A549 (cell line): ENCODE data around the gene PDE4C. TPM values are rescaled to one million over a fixed set of nuclear protein-coding genes. Genes with fewer than 3 reads are reported as not detected.

ENCODE experiments used
- ATAC-seq, 2 experiments: fragments of 200-7000 bp in 1 of 2; fragments of >200 bp in 1 of 2; cut with Nextera tagmentation in 1 of 2; cut with Tn5 transposase in 1 of 2; 3 replicates each; pipeline versions ENCODE4 v1.8.0 to v1.9.1; 2018 to 2020; ENCODE audit warnings: mild to moderate bottlenecking in 1 of 2, moderate library complexity in 1 of 2
- CTCF ChIA-PET: fragments of 300-600 bp; sonication (Branson Sonifier 250); formaldehyde crosslinking; extraction: SDS; loops from one replicate; lab custom pipeline; 2021; ENCODE audit warnings: antibody characterized with exemption, inconsistent platforms; lab: Yijun Ruan, JAX
- POLR2A ChIA-PET: fragments of 350-600 bp; formaldehyde crosslinking; extraction: SDS; loops from one replicate; lab custom pipeline; 2021; ENCODE audit warnings: antibody characterized with exemption, inconsistent platforms; lab: Yijun Ruan, JAX
- DNase-seq, 2 experiments: peaks; one replicate each; pipeline versions ENCODE4 v3.0.0 to v3.0.0-alpha.2; 2011 to 2016; ENCODE audit warnings: low read depth in 1 of 2, low spot score in 1 of 2
- FAIRE-seq: peaks from 2 replicates; lab custom pipeline; 2011; peaks lifted over from hg19 to GRCh38; lab: Jason Lieb, UNC
- H3K27ac ChIP-seq, 2 experiments: fragments of >200 bp; sonication (Bioruptor Twin); formaldehyde crosslinking; 3 replicates each; pipeline ENCODE4 v1.5.1; 2016 to 2017
- H3K4me1 ChIP-seq: fragments of >200 bp; sonication (Bioruptor Twin); formaldehyde crosslinking; 3 replicates; pipeline ENCODE4 v1.6.1; 2016
- H3K4me2 ChIP-seq: fragments of >200 bp; sonication (Bioruptor Twin); formaldehyde crosslinking; 3 replicates; pipeline ENCODE4 v1.6.1; 2016
- H3K4me3 ChIP-seq: fragments of >200 bp; sonication (Bioruptor Twin); formaldehyde crosslinking; 3 replicates; pipeline ENCODE4 v1.5.1; 2016
- H3K9me3 ChIP-seq: fragments of >200 bp; sonication (Bioruptor Twin); formaldehyde crosslinking; 3 replicates; pipeline ENCODE4 v1.6.1; 2016
- EHMT2 ChIP-seq: fragments of 200-600 bp; sonication (generic); IDR thresholded peaks from 2 replicates; pipeline ENCODE4 v1.6.1; 2016; ENCODE audit warnings: antibody characterized with exemption, low read depth, mild to moderate bottlenecking, moderate library complexity
- HES2 ChIP-seq: fragments of >200 bp; sonication (Bioruptor Twin); formaldehyde crosslinking; IDR thresholded peaks from 2 replicates; pipeline ENCODE4 v1.6.1; 2016
- HOXB13 ChIP-seq: fragments of 250-450 bp; sonication (Bioruptor Pico); IDR thresholded peaks from 2 replicates; pipeline ENCODE4 v1.5.0; 2020; ENCODE audit warnings: low read depth, mild to moderate bottlenecking, moderate library complexity
- HOXB5 ChIP-seq: fragments of 250-450 bp; sonication (Bioruptor Pico); IDR thresholded peaks from 2 replicates; pipeline ENCODE4 v1.5.0; 2020; ENCODE audit warnings: mild to moderate bottlenecking, moderate library complexity
- JUN ChIP-seq, 2 experiments: fragments of >200 bp; sonication (Bioruptor Twin); formaldehyde crosslinking; IDR thresholded peaks; 2 replicates in 1 of 2; 3 replicates in 1 of 2; pipeline ENCODE4 v1.6.1; 2016 to 2017
- MAX ChIP-seq: IDR thresholded peaks from 2 replicates; pipeline ENCODE4 v1.6.1; 2012
- MAZ ChIP-seq: fragments of 150-350 bp; IDR thresholded peaks from 2 replicates; pipeline ENCODE4 v1.6.1; 2014; ENCODE audit warnings: antibody characterized with exemption, low read depth, low read length, borderline replicate concordance
- REST ChIP-seq: fragments of 200-600 bp; sonication (generic); IDR thresholded peaks from 2 replicates; pipeline ENCODE4 v1.6.1; 2016; ENCODE audit warnings: antibody characterized with exemption, mild to moderate bottlenecking, moderate library complexity
- RNF2 ChIP-seq: fragments of 200-600 bp; sonication (generic); IDR thresholded peaks from 2 replicates; pipeline ENCODE4 v1.6.1; 2016; ENCODE audit warnings: low read depth, mild to moderate bottlenecking, antibody characterized with exemption, moderate library complexity, borderline replicate concordance
- ZC3H11A ChIP-seq: fragments of 450-650 bp; IDR thresholded peaks from 2 replicates; pipeline ENCODE4 v1.6.1; 2014; ENCODE audit warnings: antibody characterized with exemption, mild to moderate bottlenecking
- ZNF302 ChIP-seq: fragments of 250-450 bp; sonication (Bioruptor Pico); IDR thresholded peaks from 2 replicates; pipeline ENCODE4 v1.9.0; 2021; ENCODE audit warnings: inconsistent platforms, mild to moderate bottlenecking, moderate library complexity
- WGBS: methylation state at CpG from one replicate; pipeline ENCODE4 v1.1.6; 2017; ENCODE audit errors: missing lambda C conversion rate; 5-methylcytosine and 5-hydroxymethylcytosine counted together
- polyA plus RNA-seq, 4 experiments: library from polyadenylated mRNA; depleted of rRNA in 3 of 4; stranded (reverse); fragments of >200 nt; fragmentation: RNase III in 1 of 4; extraction: RNeasy Plus Mini Kit Qiagen cat#74134 plus additional on column Dnase treatment in 1 of 4; gene quantifications; 2 replicates in 3 of 4; 3 replicates in 1 of 4; pipeline ENCODE4 v1.2.3, GENCODE V29; 2011 to 2017

Gene PDE4C
- polyA plus RNA-seq, 2 of the 4 experiments (the other 2 are of a cell fraction): 0.25 to 0.65 TPM

GRCh38 chr19:18239303-18239702, 13.1 kb upstream of the PDE4C start:
- CTCF ChIA-PET: interaction anchor here (1.0 to 3.9 kb wide), 6 partner anchors 11 to 126 kb away, joined by 3 to 45 read pairs (median 4); a partner anchor contains a TSS
- DNase-seq: no peak
- ATAC-seq: 0 out of 6 replicates have a peak, but pooled peaks of 1 of the 2 experiments have one; percentile 39
- Histone ChIP-seq H3K4me2 (no peak overlapping the region), H3K27ac (no peak overlapping the region), H3K4me1 (no peaks in the 10 kb centered on the region), H3K9me3 (no peaks in the 10 kb centered on the region), H3K4me3 (no peak overlapping the region)
- POLR2A ChIA-PET: interaction anchor here (0.9 kb wide), 1 partner anchor 8 kb away, joined by 4 read pairs; no protein-coding TSS in a partner anchor
- 26% methylated on average over 12 of the region's 12 CpGs for WGBS
- FAIRE-seq: no peak
- TF ChIP-seq REST: peak; percentile 77; the same call in 1 of the 2 replicates
- 0 out of 2 replicates have a peak, but pooled peaks have one; percentile 21 for TF ChIP-seq MAX
- TF ChIP-seq HOXB13 (CRISPR knock-in tag): no peak

GRCh38 chr19:18234194-18234593, 8.0 kb upstream of the PDE4C start:
- no peak for DNase-seq
- CTCF ChIA-PET: interaction anchor here (1.0 to 4.7 kb wide), 4 partner anchors 13 to 42 kb away, joined by 3 to 34 read pairs (median 4); no protein-coding TSS in a partner anchor
- no peak for FAIRE-seq
- no peak overlapping the region for H3K4me3 ChIP-seq
- no peak overlapping the region for H3K4me2 ChIP-seq
- H3K4me1 ChIP-seq: peaks cover 20% of the 10 kb centered on the region
- no peaks in the 10 kb centered on the region for H3K9me3 ChIP-seq
- no peak for ATAC-seq
- no peak overlapping the region for H3K27ac ChIP-seq
- 14% methylated on average over 6 of the region's 6 CpGs for WGBS
- TF ChIP-seq JUN (IDR thresholded peaks at IDR 0.05) (no peak), ZC3H11A (no peak), RNF2 (no peak), MAZ (no peak), ZNF302 (CRISPR knock-in tag) (no peak)
- POLR2A ChIA-PET: no interaction called here

- peak; percentile 50 to 69 for DNase-seq
- Histone ChIP-seq H3K4me2 (peak overlapping the region; percentile 72), H3K4me3 (no peak overlapping the region), H3K4me1 (peaks cover 20% of the 10 kb centered on the region), H3K9me3 (no peaks in the 10 kb centered on the region), H3K27ac (no peak overlapping the region)
- no peak for FAIRE-seq
- ChIA-PET CTCF (interaction anchor here (0.5 to 4.7 kb wide), 7 partner anchors 12 to 658 kb away, joined by 3 to 34 read pairs (median 4); no protein-coding TSS in a partner anchor), POLR2A (interaction anchor here (1.3 kb wide), 1 partner anchor 48 kb away, joined by 3 read pairs; no protein-coding TSS in a partner anchor)
- ATAC-seq: peak; percentile 66 to 72; a peak in 5 of 6 replicates
- 0 out of 2 replicates have a peak, but pooled peaks have one; percentile 50 for TF ChIP-seq HOXB5 (CRISPR knock-in tag)
- no peak for TF ChIP-seq HES2
- TF ChIP-seq EHMT2: peak; percentile 97; the same call in 1 of the 2 replicates
- TF ChIP-seq REST: peak; percentile 97
- WGBS: 29% methylated on average over 28 of the region's 37 CpGs
Observed at GRCh38 chr19:18233224-18233825, 7.1 kb upstream of the PDE4C start.
